Measurements from ENCODE around the gene PPAT.
"Not testable (repeated sequence)": the region's sequence is repeated elsewhere in the genome, so short reads cannot be mapped to it uniquely, and the experiment has no call there.

PPAT gene

DNA sequence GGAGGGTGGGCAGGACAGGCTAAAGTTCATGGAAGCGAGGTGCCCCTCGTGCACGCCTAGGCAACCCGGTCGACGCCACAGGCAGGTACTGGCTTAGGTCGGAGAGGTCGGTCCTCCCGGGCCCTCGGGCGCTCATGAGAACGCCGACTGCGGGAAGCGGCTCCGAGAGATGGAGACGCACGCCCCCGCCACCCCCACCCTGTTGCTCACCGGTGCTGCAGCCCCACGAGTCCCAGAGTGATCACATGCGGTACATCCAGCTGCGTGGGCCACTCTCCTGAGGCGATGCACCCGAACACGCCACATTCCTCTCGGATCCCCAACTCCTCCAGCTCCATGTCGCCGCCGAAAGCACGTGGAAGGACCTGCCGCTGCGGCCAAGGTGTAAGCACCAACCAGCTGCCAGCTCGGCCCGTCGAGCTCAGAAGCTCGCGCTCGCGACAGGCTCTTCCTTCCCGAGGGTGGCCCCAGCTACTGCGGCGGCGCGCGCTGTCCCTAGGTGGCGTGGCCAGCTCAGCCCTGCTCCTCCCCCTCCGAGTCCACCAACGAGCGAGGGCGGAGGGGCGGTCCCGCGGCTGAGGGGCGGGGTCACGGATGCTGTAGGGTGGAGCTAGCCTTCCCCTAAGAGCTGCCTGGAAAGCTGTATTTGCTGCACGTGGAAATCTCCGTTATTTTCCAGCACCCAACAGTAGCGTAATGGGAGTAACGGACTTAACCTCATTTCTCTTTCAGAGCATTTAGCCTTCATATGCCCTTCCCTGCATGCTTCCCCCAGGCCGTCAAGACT is at the start of gene PPAT:
Gene PPAT (minus strand): TSS at position 476 of the 787 bp plus-strand sequence. CDS start 138 bp downstream, at position 338.
- peak; percentile 86 for DNase-seq (ENCODE audit: low read depth)

DNA sequence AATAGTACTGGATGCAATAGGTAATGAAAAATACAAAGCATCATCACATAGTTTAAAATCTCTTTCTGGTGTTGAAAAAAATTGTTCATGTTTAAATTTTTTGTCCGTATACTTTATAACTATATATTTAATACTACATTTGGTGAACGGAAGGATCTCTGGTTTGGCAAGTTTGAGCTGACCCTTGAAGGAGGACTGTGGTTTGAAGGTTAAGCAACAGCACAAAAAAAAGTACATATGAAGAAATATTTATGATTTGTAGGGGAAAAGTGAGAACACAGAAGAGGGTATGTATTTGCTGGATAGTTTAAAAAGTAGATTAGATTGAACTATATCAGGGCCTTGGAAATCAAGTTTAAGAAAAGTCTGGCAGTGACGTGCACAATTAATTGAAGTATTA is 45.3 kb upstream of the PPAT start:
- no peak for DNase-seq (ENCODE audit: low read depth)

DNA sequence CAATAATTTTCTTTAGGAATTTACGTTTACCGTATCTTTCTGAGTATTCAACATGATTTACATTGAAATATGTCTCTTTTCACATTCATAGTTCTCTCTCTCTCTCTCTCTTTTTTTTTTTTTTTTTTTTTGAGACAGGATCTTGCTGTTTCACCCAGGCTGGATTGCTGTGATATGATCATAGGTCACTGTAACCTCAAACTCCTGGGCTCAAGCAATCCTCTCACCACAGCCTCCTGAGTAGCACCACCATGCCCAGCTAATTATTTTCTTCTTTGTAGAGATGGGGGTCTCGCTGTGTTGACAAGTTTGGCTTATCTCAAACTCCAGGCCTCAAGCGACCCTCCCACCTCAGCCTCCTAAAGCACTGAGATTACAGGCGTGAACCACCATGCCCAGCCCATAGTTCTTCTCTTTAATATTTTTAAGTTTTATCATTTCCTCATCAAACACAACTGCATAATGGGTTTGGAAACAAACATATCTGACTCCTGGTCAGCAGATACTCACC is 41.8 kb upstream of the PPAT start:
- DNase-seq (ENCODE audit: low read depth) = no peak

DNA sequence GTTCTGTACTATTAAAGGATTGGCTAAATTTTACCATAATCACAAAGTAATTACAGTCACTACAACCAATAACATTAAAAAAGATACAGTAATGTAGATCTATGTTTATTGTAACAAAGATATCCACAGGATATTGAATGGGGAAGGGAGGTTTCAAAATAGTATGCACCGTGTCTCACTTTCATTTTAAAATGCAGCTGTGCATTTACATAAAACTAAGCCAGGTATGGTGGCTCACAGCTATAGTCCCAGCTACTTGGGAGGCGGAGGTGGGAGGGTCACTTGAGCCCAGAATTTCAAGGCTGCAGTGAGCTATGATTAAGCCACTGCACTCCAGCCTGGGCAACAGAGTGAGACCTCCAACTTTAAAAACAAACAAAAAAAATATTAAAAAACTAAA is 40.5 kb upstream of the PPAT start:
- DNase-seq (ENCODE audit: low read depth) = no peak

DNA sequence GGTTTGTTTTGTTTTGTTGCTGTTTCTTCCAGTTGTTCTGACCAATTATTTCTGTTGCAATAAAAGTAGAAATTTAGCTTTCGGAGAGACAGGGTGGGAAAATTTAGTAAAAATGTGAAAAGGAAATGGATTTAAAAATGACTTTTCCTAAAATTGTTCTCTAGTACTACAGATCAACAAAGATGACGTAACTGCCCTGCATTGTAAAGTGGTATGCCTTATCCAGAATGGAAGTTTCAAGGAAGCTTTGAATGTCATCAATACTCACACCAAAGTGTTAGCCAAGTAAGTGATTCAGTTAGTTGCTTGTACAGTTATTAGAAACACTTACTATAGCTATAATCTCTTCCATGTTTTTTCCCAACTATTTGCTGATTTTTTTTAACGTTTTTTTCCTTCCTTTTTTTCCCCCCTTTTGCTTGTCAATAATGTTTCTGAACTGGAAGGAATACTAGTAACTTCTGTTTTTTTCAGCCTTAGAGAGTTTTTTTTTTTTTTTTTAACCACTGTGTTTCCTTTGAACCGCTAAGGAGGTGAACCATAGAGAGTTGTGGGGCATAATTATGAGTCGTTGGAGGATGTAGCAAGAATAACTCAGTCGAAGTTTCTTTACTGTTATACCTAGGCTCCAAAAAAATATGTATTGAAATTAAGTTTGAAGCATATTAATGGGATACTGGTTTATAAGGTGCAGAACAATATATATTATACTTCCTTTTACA is 34.2 kb upstream of the PPAT start:
- DNase-seq (ENCODE audit: low read depth) = no peak

DNA sequence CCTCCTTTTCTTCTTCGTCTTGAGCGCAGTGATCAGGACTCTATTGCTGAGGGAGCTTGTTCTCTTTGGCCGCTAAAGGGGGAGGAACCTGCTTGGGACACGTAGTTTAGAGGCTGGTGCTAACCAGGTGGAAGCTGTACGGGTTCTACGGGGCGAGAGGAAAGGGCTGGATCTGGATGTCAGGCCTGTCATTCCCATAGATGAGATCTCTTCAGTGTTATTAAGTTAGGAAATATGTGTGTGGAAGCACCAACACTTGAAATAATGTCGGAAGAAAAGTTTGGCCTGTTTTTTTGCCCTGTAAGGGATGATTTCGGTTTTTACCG is 32.6 kb upstream of the PPAT start:
- no peak for DNase-seq (ENCODE audit: low read depth)

DNA sequence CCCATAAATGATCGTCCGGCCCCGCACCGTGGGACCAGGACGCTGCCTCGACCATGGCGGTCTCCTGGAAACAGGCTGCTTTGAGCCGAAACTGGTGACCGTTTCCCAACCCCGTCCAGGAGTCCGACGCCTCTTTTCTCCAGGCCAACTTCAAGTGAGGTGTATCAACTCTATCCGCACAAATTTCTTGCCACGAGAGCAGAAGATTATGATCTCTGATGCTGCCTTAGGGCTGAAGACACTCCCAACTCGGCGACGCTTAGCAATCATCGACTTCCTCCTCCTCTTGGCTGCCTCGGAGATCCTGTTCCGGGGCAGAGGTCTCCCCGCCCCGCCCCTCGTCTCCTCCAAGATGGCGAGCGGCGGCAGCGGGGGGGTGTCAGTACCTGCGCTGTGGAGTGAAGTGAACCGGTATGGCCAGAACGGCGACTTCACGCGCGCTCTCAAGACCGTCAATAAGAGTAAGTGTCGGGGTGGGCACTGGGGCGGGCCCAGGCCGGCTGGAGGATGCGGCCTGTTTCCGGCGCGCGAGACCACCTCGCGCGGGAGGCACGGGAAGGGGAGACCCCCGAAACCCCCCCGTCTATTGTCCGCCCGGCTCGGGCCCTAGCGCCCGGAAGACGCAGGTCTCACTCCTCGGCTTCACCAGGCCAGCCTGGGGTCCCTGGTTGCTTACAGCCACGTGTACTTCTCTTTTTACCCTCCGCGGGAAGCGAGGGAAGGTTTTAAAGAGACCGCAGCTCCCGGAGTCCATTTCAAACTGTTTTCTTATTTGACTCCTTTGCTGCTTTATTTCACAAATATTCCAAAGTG is 32.1 kb upstream of the PPAT start, which contains the start of gene SRP72:
Gene SRP72 (plus strand): TSS at position 334 of the 813 bp plus-strand sequence. CDS start 19 bp downstream, at position 353.
- peak; percentile 68 for DNase-seq (ENCODE audit: low read depth)

DNA sequence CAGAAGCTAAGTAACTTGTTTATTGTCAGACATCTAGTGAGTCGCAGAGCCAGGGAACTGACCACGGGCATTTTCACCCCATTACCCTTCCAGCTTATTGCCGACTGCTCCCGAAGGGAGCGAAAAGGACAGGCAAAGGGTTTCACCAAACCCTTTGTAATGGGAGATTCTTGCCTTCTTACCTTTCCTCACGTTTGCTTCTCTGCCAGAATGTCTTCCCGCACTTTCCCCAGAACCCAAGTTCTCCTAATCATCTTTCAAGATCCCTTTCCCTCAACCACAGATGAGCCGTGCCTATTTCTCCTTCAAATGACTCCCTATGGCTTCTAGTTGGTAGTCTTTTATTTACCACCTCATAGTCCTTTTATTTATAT is 31.5 kb upstream of the PPAT start:
- no peak for DNase-seq (ENCODE audit: low read depth)

DNA sequence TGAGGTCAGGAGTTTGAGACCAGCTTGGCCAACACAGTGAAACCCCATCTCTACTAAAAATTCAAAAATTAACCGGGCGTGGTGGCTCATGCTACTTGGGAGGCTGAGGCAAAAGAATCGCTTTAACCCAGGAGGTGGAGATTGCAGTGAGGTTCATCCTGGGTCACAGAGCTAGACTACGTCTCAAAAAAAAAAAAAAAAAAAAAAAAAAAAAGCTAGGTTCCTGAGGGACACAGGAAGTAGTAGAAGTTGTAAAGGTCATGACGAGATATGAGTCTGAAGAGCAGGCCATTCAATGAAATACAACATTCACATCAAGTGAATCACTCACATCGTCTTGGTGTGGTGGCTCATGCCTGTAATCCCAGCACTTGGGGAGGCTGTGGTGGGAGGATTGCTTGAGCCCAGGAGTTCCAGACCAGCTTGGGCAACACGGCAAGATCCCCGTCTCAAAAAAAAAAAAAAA is 30.9 kb upstream of the PPAT start:
- peak; percentile 55 for DNase-seq (ENCODE audit: low read depth)

DNA sequence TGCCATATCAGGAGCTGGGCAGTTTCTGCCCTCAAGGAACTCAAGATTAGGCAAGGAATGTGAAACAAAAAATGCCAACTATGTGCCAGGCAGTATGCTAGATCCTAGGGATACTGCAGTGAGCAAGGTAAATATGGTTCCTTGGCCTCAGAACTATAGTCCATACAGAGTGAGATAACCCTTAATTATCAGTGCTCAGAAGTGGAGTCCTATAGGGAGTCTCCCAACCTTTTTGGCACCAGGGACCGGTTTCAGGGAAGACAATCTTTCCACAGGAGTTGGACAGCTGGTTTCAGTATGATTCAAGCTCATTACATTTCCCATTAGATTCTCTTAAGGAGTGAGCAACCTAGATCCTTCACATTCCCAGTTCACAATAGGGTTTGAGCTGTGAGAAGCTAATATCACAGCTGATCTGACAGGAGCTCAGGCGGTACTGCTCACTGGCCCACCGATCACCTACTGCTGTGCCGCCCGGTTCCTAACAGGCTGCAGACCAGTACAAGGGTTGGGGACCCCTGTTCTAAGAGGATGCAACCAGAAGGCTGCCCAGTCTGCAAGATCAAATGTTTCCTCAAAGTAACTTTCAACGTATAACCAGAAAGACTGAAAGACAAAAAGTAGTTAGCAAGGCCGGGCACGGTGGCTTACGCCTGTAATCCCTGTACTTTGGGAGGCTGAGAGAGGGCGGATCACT is 30.3 kb upstream of the PPAT start:
- DNase-seq (ENCODE audit: low read depth) = no peak

DNA sequence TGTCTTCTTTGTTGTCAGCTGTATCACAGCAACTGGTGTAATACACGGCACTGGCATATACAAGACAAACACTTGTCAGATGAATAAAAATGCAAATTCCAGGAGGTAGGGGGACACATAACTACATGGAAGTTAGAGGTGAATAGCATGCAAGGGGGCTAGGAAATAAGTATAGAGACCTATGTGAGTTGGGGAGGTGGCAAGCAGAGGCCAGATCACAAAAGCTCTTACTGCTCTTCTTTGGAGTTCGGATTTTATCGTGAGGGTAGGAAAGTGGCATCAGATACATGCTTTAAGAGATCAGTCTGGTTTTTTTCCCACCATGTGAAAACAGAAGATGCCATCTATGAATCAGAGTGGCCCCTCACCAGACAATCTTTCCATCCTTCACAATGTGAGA is 29.2 kb upstream of the PPAT start:
- DNase-seq (ENCODE audit: low read depth) = no peak

DNA sequence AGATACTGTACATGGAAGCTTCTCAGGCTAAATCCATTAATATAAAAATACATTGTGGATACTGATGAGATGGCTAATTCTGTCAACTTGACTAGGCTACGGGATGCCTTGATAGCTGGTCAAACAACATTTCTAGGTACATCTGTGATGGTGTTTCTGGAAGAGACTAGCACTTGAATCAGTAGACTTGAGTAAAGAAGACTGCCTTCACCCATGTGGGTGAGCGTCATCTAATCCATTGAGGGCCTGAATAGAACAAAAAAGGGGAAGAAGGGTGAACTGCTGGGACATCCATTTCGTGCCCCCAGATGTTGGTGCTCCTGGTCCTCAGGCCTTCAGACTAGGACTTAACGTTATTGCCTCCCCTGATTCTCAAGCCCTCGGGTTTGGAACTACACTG is 28.3 kb upstream of the PPAT start:
- no peak for DNase-seq (ENCODE audit: low read depth)

DNA sequence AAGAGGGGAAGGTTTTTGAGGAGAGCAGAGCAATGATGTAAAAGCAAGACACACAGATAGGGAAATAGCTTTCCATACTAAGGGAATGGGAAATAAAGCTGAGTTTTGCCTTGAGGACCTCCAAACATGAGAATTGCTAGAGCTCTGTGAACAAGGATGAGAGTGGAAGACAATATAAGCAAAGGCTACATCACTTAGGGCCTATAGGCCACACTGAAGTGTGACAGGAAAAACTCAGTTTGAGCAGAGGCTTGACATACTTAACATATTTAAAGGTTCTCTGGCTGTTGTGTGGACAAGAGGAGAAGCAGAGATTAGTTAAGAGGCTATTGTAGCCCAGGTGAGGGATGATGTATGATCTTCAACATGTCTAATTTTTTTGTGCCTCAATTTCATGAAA is 26.7 kb upstream of the PPAT start:
- DNase-seq (ENCODE audit: low read depth) = no peak

DNA sequence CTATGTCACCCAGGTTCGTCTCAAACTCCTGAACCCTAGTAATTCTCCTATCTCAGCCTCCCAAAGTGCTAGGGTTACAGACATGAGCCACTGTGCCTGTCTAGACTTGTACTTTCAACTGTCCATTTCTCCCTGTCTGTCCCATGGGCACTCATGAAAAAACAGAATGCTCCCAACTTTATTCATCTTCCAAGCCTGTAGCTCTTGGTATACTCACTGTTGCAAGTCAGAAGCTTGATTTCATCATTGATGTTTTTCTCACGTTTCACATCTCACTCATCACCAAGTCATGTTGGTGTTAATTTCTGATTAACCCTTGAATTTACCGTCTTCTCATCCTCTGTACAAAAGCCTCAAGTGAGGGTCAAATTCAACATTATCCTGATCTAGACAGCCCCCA is 24.7 kb upstream of the PPAT start:
- DNase-seq (ENCODE audit: low read depth) = no peak

DNA sequence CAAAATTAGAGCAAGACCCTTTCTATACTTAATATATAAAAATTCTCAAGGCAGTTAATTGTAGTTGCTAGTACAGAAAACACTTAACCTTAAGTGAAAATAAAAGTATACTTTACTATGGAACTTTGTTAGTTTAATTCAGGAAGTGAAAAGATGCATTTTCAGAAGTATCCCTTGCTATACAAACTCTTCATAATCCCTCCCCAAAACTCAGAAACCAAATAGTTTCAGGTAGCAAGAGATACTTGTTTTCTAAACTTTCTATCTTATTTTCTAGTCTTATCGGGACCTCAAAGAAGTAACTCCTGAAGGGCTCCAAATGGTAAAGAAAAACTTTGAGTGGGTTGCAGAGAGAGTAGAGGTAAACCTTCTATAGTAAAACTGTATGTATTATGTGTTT is 14.9 kb upstream of the PPAT start:
- no peak for DNase-seq (ENCODE audit: low read depth)

DNA sequence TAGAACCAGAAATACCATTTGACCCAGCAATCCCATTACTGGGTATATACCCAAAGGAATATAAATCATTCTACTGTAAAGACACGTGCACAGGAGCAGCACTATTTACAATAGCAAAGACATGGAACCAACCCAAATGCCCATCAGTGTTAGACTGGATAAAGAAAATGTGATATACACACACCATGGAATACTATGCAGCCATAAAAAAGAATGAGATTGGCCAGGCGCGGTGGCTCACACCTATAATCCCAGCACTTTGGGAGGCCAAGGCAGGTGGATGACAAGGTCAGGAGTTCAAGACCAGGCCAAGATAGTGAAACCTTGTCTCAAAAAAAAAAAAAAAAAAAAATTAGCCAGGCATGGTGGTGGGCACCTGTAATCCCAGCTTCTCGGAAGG is 14.1 kb upstream of the PPAT start:
- DNase-seq (ENCODE audit: low read depth) = not testable (repeated sequence)

DNA sequence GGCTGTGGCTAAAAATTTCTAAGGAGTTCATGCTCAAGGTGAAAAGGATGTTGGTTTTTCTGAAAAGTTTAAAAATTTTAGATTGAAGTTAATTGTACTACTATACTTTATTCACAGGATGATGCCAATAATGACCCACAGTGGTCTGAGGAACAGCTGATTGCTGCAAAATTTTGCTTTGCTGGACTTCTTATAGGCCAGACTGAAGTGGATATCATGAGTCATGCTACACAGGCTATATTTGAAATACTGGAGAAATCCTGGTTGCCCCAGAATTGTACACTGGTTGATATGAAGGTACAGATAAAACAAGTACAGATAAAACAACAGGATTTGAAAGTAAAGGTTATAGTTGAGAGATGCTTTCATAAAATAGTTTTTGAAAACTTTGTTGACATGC is 12.9 kb upstream of the PPAT start:
- DNase-seq (ENCODE audit: low read depth) = no peak

DNA sequence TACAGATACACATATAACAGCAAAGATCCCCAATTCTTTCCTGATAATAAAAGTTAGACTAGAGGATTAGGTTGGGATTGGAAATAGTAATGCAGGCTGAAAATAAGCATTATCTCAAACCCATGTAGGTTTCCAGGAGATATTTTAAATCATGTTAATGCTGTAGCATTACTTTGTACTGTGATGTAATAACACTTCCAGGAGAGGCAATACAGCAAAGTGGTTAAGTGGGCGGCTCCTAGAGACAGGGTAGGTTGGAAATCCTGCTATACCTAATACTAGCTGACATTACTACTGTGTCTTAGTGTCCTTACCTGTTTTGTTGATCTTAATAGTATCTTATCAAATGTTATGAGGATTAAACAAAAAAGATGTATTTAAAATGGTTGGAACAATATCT is 10.3 kb upstream of the PPAT start:
- DNase-seq (ENCODE audit: low read depth) = no peak

DNA sequence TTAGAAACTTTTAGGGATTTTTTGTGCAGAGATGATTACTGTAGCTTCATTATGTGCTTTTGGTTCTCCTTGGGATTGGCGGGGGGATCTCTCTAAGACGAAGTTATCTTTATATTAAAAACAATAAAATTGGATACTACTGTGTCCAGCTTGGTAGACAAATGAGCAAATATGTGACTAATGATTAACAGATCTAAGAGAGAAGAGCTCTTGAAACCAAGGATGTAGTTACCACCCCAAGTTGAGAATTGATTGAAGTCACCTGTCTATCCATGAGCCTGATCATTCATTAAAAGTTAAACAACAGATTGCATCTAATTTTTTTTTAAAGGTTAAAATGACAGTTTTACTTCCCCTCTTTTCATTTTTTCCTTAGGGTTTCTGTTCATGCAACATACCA is 9.3 kb upstream of the PPAT start:
- no peak for DNase-seq (ENCODE audit: low read depth)

DNA sequence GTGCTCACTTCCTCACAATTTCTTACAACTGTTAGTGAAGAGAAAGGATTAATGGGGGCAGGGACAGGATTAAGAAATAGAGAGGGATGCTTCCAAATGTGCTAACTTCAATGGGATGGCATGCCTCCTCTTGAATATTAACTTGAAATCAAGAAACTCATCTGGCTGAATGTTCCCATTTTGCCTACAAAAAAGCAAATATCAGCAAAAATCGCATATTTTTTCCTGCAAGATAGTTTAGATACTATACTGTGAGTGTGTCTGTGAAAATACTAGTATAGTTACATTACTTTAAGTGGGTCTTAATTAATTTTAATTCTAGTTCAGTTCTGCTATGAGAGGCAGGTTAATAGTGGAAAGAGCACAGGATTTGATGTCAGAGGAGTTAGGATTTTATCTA is 5.6 kb upstream of the PPAT start:
- DNase-seq (ENCODE audit: low read depth) = no peak

DNA sequence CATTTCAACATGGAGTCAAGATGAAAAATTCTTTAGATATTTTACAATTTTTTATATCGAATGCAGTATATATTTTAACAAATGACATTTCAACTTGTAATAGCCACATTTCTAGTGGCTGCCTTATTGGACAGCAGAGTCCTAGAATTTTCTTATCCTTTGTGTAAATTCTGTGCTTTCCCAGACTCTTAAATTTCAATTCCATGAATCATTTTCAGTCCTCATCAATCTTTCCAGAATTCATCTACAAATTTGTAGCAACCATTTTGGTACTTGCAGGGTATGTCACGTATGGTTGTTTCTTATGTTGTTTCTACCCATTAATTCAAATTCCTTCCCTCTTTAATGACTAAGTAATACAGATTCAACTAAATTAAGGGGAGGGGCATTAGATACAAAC is 3.4 kb upstream of the PPAT start:
- no peak for DNase-seq (ENCODE audit: low read depth)

DNA sequence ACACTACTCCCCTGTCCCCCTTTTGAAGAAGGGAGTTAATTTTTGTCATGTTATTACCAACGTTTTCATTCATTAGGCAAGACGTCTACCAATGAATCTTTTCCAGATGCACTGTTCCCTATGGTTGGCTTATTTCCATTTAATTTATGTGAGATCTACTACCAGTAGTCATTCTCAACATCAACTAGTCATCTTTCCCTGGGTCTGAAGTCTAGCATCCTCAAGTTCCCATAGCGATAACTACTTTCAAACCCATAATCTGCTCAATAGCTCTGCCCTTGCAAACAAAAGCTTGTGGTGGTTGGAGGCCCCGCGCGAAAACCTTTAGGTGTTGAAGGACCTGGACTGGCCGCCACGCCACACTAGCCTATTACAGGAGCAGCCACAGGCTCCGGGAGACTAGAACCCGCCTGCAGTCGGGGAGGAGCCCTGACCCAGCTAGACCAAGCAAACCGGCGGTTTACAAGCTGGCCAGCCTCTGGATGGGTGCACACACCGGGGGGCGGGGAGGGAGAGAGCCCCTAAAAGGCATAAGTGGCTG is 746 bp downstream of the PPAT start:
- DNase-seq (ENCODE audit: low read depth) = no peak
